K562 (cell line): Measurements from ENCODE around the gene MDN1. TPM values are rescaled to one million over a fixed set of nuclear protein-coding genes. Genes with fewer than 3 reads are reported as not detected.

Experiments used
- POLR2G ChIP-seq: fragments of 200-400 bp; formaldehyde crosslinking; IDR thresholded peaks from 2 replicates; pipeline ENCODE4 v1.6.1; 2017; ENCODE audit warnings: low read depth, mild to moderate bottlenecking, antibody characterized with exemption, low read length, moderate library complexity
- ZNF408 ChIP-seq: fragments of 250-450 bp; sonication (Bioruptor Pico); IDR thresholded peaks from 2 replicates; pipeline ENCODE4 v1.4.0; 2020; ENCODE audit warnings: low read depth, mild to moderate bottlenecking, moderate library complexity
- ZNF707 ChIP-seq: fragments of 250-450 bp; sonication (Bioruptor Pico); conservative IDR thresholded peaks from 2 replicates; pipeline ENCODE4 v1.8.0; 2022; ENCODE audit warnings: inconsistent platforms, mild to moderate bottlenecking, moderate library complexity
- ZNF778 ChIP-seq: fragments of 450-650 bp; formaldehyde crosslinking; IDR thresholded peaks from 2 replicates; pipeline ENCODE4 v1.4.0; 2020; ENCODE audit warnings: mild to moderate bottlenecking, moderate library complexity
- polyA plus RNA-seq, 8 experiments: library from polyadenylated mRNA; depleted of rRNA in 4 of 8; stranded (reverse) in 5 of 8; unstranded in 3 of 8; fragments of >200 nt; fragmentation: Nextera tagmentation in 2 of 8; fragmentation: Illumina TruSeq in 1 of 8; extraction: Ambion mirVana in 2 of 8; extraction: Trizol in 1 of 8; gene quantifications; 2 replicates each; pipeline versions ENCODE4 v1.2.1 to v1.2.3, GENCODE V29; 2011 to 2014; ENCODE audit warnings: inconsistent platforms in 1 of 8, missing spikeins in 1 of 8
- total RNA-seq, 7 experiments: library from RNA; depleted of rRNA in 6 of 7; stranded (reverse); fragments of >200 nt in 6 of 7; fragmentation: Illumina TruSeq in 2 of 7; extraction: Trizol in 2 of 7; gene quantifications; 2 replicates each; pipeline versions ENCODE4 v1.2.1 to v1.2.3, GENCODE V29; 2011 to 2021; ENCODE audit warnings: low replicate concordance in 1 of 7
- TF ChIP-seq, protein P1 (sequence below), 2 experiments: fragments of 450-650 bp; IDR thresholded peaks; 2 replicates each; pipeline ENCODE4 v1.6.1; 2016; ENCODE audit warnings: mild to moderate bottlenecking in 2 of 2, borderline replicate concordance in 1 of 2, low read depth in 1 of 2, moderate library complexity in 1 of 2

The MDN1 gene
- total and polyA plus RNA-seq, 9 of the 15 experiments (the other 6 are each of a cell fraction or from before 2014, with no cell fraction given) = 25.6 to 93.6 (median 43.0) TPM

DNA sequence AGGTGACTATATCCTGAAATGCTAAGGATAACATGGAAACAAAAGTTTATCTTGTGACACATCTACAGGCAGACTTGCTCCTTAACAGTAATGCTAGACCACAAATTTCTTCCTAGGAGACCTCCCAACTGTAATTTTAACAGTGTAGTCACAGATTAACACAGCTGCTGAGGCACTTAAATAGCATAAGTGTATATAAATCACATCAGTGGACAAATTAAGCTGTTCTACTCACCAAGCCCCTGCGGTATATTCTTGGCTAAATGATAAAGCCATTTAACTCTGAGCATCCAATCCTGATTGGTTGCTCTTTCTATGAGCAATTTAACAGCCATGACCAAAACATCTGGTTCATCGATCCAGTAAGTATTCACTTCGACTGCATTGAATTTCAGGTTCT, 107.8 kb downstream of the MDN1 start (continued):
- TF ChIP-seq, protein P1, sequence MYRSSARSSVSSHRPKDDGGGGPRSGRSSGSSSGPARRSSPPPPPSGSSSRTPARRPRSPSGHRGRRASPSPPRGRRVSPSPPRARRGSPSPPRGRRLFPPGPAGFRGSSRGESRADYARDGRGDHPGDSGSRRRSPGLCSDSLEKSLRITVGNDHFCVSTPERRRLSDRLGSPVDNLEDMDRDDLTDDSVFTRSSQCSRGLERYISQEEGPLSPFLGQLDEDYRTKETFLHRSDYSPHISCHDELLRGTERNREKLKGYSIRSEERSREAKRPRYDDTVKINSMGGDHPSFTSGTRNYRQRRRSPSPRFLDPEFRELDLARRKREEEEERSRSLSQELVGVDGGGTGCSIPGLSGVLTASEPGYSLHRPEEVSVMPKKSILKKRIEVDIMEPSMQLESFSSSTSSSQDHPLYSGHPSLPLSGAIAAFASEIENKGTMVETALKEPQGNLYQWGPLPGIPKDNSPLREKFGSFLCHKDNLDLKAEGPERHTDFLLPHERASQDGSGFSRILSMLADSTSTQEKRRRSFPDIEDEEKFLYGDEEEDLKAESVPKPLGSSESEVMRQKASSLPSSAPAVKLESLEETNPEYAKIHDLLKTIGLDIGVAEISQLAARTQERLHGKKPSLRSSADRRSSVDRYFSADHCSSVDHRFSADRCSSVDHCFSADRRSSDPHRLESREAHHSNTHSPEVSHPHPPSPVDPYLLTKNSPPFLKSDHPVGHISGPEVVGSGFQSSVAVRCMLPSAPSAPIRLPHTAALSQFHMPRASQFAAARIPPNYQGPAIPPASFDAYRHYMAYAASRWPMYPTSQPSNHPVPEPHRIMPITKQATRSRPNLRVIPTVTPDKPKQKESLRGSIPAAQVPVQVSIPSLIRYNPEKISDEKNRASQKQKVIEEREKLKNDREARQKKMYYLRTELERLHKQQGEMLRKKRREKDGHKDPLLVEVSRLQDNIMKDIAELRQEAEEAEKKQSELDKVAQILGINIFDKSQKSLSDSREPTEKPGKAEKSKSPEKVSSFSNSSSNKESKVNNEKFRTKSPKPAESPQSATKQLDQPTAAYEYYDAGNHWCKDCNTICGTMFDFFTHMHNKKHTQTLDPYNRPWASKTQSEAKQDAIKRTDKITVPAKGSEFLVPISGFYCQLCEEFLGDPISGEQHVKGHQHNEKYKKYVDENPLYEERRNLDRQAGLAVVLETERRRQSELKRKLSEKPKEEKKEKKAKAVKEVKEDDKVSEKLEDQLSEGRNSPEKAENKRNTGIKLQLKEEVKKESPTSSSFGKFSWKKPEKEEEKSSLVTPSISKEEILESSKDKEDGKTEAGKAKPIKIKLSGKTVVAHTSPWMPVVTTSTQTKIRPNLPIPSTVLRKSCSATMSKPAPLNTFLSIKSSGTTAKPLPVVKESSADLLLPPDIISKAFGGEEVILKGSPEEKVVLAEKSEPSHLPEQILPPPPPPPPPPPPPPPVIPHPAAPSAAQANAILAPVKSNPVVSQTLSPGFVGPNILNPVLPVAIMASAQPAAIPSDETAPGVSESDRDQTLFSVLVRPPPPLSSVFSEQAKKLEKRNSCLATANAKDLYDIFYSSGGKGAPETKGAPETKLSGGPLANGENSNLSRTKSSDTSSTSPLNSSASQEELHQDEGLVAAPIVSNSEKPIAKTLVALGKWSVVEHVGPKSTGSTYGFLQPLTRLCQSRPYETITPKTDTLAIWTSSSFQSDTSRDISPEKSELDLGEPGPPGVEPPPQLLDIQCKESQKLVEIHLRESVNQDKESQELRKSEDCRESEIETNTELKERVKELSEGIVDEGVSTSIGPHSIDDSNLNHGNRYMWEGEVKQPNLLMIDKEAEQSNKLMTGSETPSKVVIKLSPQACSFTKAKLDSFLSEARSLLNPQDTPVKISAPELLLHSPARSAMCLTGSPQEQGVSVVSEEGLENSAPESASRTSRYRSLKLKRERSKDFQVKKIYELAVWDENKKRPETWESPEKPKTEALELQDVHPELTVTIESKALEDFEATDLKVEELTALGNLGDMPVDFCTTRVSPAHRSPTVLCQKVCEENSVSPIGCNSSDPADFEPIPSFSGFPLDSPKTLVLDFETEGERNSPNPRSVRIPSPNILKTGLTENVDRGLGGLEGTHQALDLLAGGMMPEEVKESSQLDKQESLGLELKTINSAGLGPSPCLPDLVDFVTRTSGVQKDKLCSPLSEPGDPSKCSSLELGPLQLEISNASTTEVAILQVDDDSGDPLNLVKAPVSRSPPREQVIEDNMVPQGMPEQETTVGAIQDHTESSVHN (IDR thresholded peaks at IDR 0.05; ENCODE audit: borderline replicate concordance in 1 of 2, low read depth in 1 of 2) = no peak
- TF ChIP-seq ZNF408 (CRISPR knock-in tag) (no peak), POLR2G (no peak), ZNF778 (CRISPR knock-in tag) (no peak), ZNF707 (CRISPR knock-in tag) (no peak)
